Subcutaneous adipose tissue (tissue), 4 donors: ENCODE data around the gene COL16A1. TPM values are rescaled to one million over a fixed set of nuclear protein-coding genes. Genes with fewer than 3 reads are reported as not detected.

Source experiments
- CTCF ChIP-seq: fragments of 450-650 bp; IDR thresholded peaks from one replicate; pipeline ENCODE4 v1.5.1; 2016; ENCODE audit warnings: low read depth, mild to moderate bottlenecking, control low read depth, antibody characterized with exemption, moderate library complexity
- total RNA-seq, 4 donors: library from RNA; depleted of rRNA; stranded (reverse); fragments of >200 nt; gene quantifications; one replicate each; pipeline ENCODE4 v1.1.0, GENCODE V29; 2016

COL16A1 gene
- total RNA-seq, 4 donors from 2014 or later = 24.0 to 79.1 (median 55.0) TPM

GRCh38 chr1:31725134-31725533 is 21.3 kb upstream of the COL16A1 start:
- no peak for TF ChIP-seq CTCF

- TF ChIP-seq CTCF = no peak
Measured at GRCh38 chr1:31723828-31724359, 20.1 kb upstream of the COL16A1 start.

GRCh38 chr1:31718327-31718897 is 14.6 kb upstream of the COL16A1 start:
- no peak for TF ChIP-seq CTCF

GRCh38 chr1:31717341-31717740 is 13.5 kb upstream of the COL16A1 start:
- TF ChIP-seq CTCF = no peak

- no peak for TF ChIP-seq CTCF
Measured at GRCh38 chr1:31715873-31716220, 12.0 kb upstream of the COL16A1 start.

GRCh38 chr1:31715087-31715872 is 11.5 kb upstream of the COL16A1 start:
- no peak for TF ChIP-seq CTCF

GRCh38 chr1:31714442-31715086 is 10.7 kb upstream of the COL16A1 start:
- TF ChIP-seq CTCF = no peak
